Liver (tissue), 9 donors: ENCODE data around the gene ITGA7. TPM values are rescaled to one million over a fixed set of nuclear protein-coding genes. Genes with fewer than 3 reads are reported as not detected.

Experiments used
- DNase-seq: peaks from one replicate; pipeline ENCODE4 v3.0.0-alpha.2; 2017; ENCODE audit warnings: low spot score
- H3K27ac ChIP-seq, 2 donors: one replicate each; pipeline ENCODE4 v1.7.0; 2013; ENCODE audit warnings: inconsistent platforms in 2 of 2, low read length in 2 of 2, control low read depth in 1 of 2, low read depth in 1 of 2, mild to moderate bottlenecking in 1 of 2
- H3K27me3 ChIP-seq, 4 donors: one replicate each; pipeline versions ENCODE4 v1.6.1 to v1.7.0; 2013; ENCODE audit warnings: low read length in 3 of 4, inconsistent platforms in 1 of 4, mild to moderate bottlenecking in 1 of 4, moderate library complexity in 1 of 4; ENCODE audit not compliant: control insufficient read depth in 4 of 4, insufficient read depth in 4 of 4
- H3K36me3 ChIP-seq, 4 donors: one replicate each; pipeline versions ENCODE4 v1.6.1 to v1.7.0; 2013; ENCODE audit warnings: low read length in 3 of 4, mild to moderate bottlenecking in 3 of 4, low read depth in 1 of 4, moderate library complexity in 1 of 4; ENCODE audit not compliant: control insufficient read depth in 4 of 4, insufficient read depth in 3 of 4
- H3K4me1 ChIP-seq, 4 donors: one replicate each; pipeline versions ENCODE4 v1.6.1 to v1.7.0; 2013; ENCODE audit warnings: low read length in 3 of 4, mild to moderate bottlenecking in 3 of 4, moderate library complexity in 1 of 4; ENCODE audit not compliant: control insufficient read depth in 4 of 4, insufficient read depth in 4 of 4
- H3K4me3 ChIP-seq, 3 donors: one replicate each; pipeline versions ENCODE4 v1.6.1 to v1.7.0; 2013; ENCODE audit warnings: low read length in 3 of 3, control low read depth in 1 of 3, low read depth in 1 of 3, mild to moderate bottlenecking in 1 of 3
- H3K9ac ChIP-seq, 2 donors: one replicate each; pipeline ENCODE4 v1.7.0; 2013; ENCODE audit warnings: low read length in 2 of 2, mild to moderate bottlenecking in 2 of 2, moderate library complexity in 2 of 2, control low read depth in 1 of 2, low read depth in 1 of 2
- H3K9me3 ChIP-seq, 4 donors: one replicate each; pipeline versions ENCODE4 v1.6.1 to v1.7.0; 2013; ENCODE audit warnings: low read length in 3 of 4; ENCODE audit not compliant: control insufficient read depth in 4 of 4
- EGR1 ChIP-seq, 2 donors: IDR thresholded peaks; 2 replicates each; pipeline ENCODE4 v1.6.1; 2016 to 2018; ENCODE audit warnings: antibody characterized with exemption in 2 of 2, low read depth in 2 of 2
- FOXA1 ChIP-seq: IDR thresholded peaks from 2 replicates; pipeline ENCODE4 v1.6.1; 2016; ENCODE audit warnings: antibody characterized with exemption
- FOXA2 ChIP-seq: IDR thresholded peaks from 2 replicates; pipeline ENCODE4 v1.6.1; 2016; ENCODE audit warnings: antibody characterized with exemption
- GABPA ChIP-seq, 2 donors: IDR thresholded peaks in 1 of 2; conservative IDR thresholded peaks in 1 of 2; 2 replicates each; pipeline ENCODE4 v1.6.1; 2016; ENCODE audit warnings: antibody characterized with exemption in 2 of 2, mild to moderate bottlenecking in 1 of 2, moderate library complexity in 1 of 2
- HNF4A ChIP-seq, 2 donors: conservative IDR thresholded peaks; 2 replicates each; pipeline ENCODE4 v1.6.1; 2016; ENCODE audit warnings: antibody characterized with exemption in 2 of 2, mild to moderate bottlenecking in 2 of 2
- HNF4G ChIP-seq: IDR thresholded peaks from 2 replicates; pipeline ENCODE4 v1.6.1; 2016; ENCODE audit warnings: antibody characterized with exemption
- JUND ChIP-seq, 2 donors: IDR thresholded peaks; 2 replicates each; pipeline ENCODE4 v1.6.1; 2016; ENCODE audit warnings: antibody characterized with exemption in 2 of 2
- NR2F2 ChIP-seq: IDR thresholded peaks from 2 replicates; pipeline ENCODE4 v1.6.1; 2016; ENCODE audit warnings: antibody characterized with exemption
- RAD21 ChIP-seq, 2 donors: IDR thresholded peaks; 2 replicates each; pipeline ENCODE4 v1.6.1; 2016; ENCODE audit warnings: antibody characterized with exemption in 2 of 2, mild to moderate bottlenecking in 2 of 2
- SP1 ChIP-seq: IDR thresholded peaks from 2 replicates; pipeline ENCODE4 v1.6.1; 2018; ENCODE audit warnings: antibody characterized with exemption, mild to moderate bottlenecking
- TAF1 ChIP-seq: conservative IDR thresholded peaks from 2 replicates; pipeline ENCODE4 v1.6.1; 2016; ENCODE audit warnings: antibody characterized with exemption, mild to moderate bottlenecking
- YY1 ChIP-seq: IDR thresholded peaks from 2 replicates; pipeline ENCODE4 v1.6.1; 2016; ENCODE audit warnings: antibody characterized with exemption, mild to moderate bottlenecking
- WGBS: extraction: QIAGEN DNeasy Blood & Tissue Kit; methylation state at CpG from one replicate; pipeline ENCODE4 v1.1.7; 2013; 5-methylcytosine and 5-hydroxymethylcytosine counted together
- polyA plus RNA-seq, 2 donors: library from polyadenylated mRNA; stranded (reverse) in 1 of 2; unstranded in 1 of 2; fragments of 200-250 nt in 1 of 2; fragments of >200 nt in 1 of 2; fragmentation: Nextera tagmentation in 1 of 2; extraction: Ambion mirVana in 1 of 2; gene quantifications; one replicate each; pipeline versions ENCODE4 v1.2.1 to v1.2.3, GENCODE V29; 2013 to 2015
- total RNA-seq, 2 donors: library from RNA; depleted of rRNA; stranded (reverse); fragments of >200 nt; gene quantifications; one replicate each; pipeline ENCODE4 v1.2.3, GENCODE V29; 2014
- TF ChIP-seq, protein P1 (sequence below): fragments of 150-350 bp; IDR thresholded peaks from 2 replicates; pipeline ENCODE4 v1.5.1; 2017; ENCODE audit warnings: improper control_type of control experiment, low read depth, low read length; ENCODE audit not compliant: missing input control
- TF ChIP-seq, protein P2 (sequence below): IDR thresholded peaks from 2 replicates; pipeline ENCODE4 v1.6.1; 2016; ENCODE audit warnings: antibody characterized with exemption
- TF ChIP-seq, protein P3 (sequence below): IDR thresholded peaks from 2 replicates; pipeline ENCODE4 v1.6.1; 2016; ENCODE audit warnings: antibody characterized with exemption, mild to moderate bottlenecking
- TF ChIP-seq, protein P4 (sequence below): IDR thresholded peaks from 2 replicates; pipeline ENCODE4 v1.6.1; 2016; ENCODE audit warnings: antibody characterized with exemption
- donor health status: healthy.
- donor health status: healthy.
- donor health status: healthy.
- donor health status: healthy.
- donor health status: healthy.

ITGA7 gene
- total and polyA plus RNA-seq, 4 donors: 0.98 to 4.9 (median 3.3) TPM

DNA sequence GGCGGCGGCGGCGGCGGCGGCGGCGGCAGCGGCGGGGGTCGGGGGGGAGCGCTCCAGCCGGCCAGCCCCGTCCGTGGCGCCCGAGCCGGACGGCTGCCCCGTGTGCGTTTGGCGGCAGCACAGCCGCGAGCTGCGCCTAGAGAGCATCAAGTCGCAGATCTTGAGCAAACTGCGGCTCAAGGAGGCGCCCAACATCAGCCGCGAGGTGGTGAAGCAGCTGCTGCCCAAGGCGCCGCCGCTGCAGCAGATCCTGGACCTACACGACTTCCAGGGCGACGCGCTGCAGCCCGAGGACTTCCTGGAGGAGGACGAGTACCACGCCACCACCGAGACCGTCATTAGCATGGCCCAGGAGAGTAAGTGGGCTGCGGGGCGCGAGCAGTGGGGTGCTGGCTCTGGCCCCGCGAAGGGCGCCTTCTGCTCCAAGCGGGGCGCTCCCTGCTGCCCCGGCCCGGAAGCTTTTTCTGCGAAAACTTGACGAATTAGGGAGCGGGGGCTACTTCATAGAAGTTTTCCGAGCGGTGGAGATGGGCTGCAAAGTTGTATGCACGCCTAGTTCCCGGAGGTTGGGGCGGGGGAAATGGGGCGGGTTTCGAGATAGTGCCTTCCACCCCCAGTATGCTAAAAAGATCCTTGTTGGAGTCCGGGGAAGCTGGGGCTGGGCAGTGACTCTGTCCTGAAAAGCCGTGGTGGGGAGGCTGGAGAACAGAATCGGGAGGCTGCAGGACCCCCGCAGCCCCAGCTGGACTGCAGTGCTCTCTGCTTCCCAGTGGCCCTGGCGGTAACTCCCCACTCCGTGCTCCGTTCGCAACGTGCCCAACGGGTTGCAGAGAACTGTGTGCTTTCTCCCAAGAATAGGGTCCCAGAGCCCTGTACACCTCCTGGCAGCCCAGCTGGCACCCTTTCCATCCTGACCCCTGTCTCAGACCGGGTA lies 36.0 kb upstream of the ITGA7 start:
- no peaks in the 10 kb centered on the region for H3K9me3 ChIP-seq
- H3K4me1 ChIP-seq: peaks cover 0 to 9% (median 5%) of the 10 kb centered on the region in 4 donors
- no peak for DNase-seq
- H3K36me3 ChIP-seq: no peaks in the 10 kb centered on the region
- H3K27me3 ChIP-seq: peaks cover 0 to 5% (median 0%) of the 10 kb centered on the region in 4 donors
- peak overlapping the region; percentile 7 to 63 (median 35) for H3K4me3 ChIP-seq
- no peak overlapping the region for H3K9ac ChIP-seq
- WGBS: 5% methylated on average over 73 of the region's 73 CpGs
- no peak for TF ChIP-seq SP1
- TF ChIP-seq, protein P1, sequence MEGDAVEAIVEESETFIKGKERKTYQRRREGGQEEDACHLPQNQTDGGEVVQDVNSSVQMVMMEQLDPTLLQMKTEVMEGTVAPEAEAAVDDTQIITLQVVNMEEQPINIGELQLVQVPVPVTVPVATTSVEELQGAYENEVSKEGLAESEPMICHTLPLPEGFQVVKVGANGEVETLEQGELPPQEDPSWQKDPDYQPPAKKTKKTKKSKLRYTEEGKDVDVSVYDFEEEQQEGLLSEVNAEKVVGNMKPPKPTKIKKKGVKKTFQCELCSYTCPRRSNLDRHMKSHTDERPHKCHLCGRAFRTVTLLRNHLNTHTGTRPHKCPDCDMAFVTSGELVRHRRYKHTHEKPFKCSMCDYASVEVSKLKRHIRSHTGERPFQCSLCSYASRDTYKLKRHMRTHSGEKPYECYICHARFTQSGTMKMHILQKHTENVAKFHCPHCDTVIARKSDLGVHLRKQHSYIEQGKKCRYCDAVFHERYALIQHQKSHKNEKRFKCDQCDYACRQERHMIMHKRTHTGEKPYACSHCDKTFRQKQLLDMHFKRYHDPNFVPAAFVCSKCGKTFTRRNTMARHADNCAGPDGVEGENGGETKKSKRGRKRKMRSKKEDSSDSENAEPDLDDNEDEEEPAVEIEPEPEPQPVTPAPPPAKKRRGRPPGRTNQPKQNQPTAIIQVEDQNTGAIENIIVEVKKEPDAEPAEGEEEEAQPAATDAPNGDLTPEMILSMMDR: no peak
- TF ChIP-seq TAF1: no peak
- no peak for TF ChIP-seq HNF4G
- TF ChIP-seq HNF4A (conservative IDR thresholded peaks at IDR 0.05): no peak
- TF ChIP-seq, protein P2, sequence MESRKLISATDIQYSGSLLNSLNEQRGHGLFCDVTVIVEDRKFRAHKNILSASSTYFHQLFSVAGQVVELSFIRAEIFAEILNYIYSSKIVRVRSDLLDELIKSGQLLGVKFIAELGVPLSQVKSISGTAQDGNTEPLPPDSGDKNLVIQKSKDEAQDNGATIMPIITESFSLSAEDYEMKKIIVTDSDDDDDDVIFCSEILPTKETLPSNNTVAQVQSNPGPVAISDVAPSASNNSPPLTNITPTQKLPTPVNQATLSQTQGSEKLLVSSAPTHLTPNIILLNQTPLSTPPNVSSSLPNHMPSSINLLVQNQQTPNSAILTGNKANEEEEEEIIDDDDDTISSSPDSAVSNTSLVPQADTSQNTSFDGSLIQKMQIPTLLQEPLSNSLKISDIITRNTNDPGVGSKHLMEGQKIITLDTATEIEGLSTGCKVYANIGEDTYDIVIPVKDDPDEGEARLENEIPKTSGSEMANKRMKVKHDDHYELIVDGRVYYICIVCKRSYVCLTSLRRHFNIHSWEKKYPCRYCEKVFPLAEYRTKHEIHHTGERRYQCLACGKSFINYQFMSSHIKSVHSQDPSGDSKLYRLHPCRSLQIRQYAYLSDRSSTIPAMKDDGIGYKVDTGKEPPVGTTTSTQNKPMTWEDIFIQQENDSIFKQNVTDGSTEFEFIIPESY: no peak
- TF ChIP-seq EGR1 (IDR thresholded peaks at IDR 0.05; ENCODE audit: low read depth in 2 of 2): no peak
- no peak for TF ChIP-seq FOXA1
- no peak for TF ChIP-seq RAD21 (IDR thresholded peaks at IDR 0.05)
- peak overlapping the region in 1 of 2 donors; percentile 13 for H3K27ac ChIP-seq

DNA sequence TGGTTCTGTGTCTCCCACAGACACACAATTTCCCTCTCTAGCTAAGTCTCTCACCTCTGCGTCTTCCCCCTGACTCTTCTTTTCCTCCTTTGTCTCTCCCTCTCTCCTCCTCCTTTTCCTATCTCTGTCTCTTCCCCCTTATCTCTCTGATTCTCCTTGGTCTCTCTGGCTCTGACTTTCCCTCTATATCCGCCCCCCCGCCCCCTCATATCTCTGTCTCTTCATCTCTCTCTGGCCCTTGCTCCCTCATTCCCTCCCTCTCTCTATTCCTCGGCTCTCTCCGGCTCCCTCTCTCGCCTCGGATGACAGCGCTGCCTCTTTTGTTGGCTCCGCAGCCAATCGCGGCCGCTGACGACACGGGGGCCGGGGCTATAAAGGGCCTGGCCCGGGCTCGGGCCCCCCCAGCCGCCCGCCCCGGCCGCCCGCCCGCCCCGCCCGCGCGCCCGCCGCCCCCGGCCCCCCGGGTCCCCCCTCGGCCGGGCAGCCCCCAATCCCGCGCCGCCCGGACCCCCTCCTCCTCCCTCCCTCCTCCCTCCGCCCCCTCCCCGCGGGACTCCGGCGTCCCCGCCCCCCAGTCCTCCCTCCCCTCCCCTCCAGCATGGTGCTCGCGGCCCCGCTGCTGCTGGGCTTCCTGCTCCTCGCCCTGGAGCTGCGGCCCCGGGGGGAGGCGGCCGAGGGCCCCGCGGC lies 35.2 kb upstream of the ITGA7 start, which contains the start of gene GDF11:
Gene GDF11 (plus strand): TSS at position 404 of the 687 bp plus-strand sequence. CDS start 195 bp downstream, at position 599.
- 2% methylated on average over 48 of the region's 53 CpGs for WGBS
- TF ChIP-seq YY1: no peak
- TF ChIP-seq NR2F2: no peak
- no peak for TF ChIP-seq EGR1 (IDR thresholded peaks at IDR 0.05; ENCODE audit: low read depth in 2 of 2)
- TF ChIP-seq, protein P2: no peak
- no peak for TF ChIP-seq SP1
- no peak for TF ChIP-seq FOXA1
- TF ChIP-seq, protein P3, sequence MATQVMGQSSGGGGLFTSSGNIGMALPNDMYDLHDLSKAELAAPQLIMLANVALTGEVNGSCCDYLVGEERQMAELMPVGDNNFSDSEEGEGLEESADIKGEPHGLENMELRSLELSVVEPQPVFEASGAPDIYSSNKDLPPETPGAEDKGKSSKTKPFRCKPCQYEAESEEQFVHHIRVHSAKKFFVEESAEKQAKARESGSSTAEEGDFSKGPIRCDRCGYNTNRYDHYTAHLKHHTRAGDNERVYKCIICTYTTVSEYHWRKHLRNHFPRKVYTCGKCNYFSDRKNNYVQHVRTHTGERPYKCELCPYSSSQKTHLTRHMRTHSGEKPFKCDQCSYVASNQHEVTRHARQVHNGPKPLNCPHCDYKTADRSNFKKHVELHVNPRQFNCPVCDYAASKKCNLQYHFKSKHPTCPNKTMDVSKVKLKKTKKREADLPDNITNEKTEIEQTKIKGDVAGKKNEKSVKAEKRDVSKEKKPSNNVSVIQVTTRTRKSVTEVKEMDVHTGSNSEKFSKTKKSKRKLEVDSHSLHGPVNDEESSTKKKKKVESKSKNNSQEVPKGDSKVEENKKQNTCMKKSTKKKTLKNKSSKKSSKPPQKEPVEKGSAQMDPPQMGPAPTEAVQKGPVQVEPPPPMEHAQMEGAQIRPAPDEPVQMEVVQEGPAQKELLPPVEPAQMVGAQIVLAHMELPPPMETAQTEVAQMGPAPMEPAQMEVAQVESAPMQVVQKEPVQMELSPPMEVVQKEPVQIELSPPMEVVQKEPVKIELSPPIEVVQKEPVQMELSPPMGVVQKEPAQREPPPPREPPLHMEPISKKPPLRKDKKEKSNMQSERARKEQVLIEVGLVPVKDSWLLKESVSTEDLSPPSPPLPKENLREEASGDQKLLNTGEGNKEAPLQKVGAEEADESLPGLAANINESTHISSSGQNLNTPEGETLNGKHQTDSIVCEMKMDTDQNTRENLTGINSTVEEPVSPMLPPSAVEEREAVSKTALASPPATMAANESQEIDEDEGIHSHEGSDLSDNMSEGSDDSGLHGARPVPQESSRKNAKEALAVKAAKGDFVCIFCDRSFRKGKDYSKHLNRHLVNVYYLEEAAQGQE: no peak
- no peak for TF ChIP-seq TAF1
- no peak for TF ChIP-seq HNF4A (conservative IDR thresholded peaks at IDR 0.05)
- TF ChIP-seq GABPA (IDR thresholded peaks at IDR 0.05 in 1 of 2, conservative IDR thresholded peaks at IDR 0.05 in 1 of 2): no peak
- no peak for TF ChIP-seq JUND (IDR thresholded peaks at IDR 0.05)
- TF ChIP-seq, protein P1: no peak
- TF ChIP-seq, protein P4, sequence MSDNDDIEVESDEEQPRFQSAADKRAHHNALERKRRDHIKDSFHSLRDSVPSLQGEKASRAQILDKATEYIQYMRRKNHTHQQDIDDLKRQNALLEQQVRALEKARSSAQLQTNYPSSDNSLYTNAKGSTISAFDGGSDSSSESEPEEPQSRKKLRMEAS: no peak
- TF ChIP-seq FOXA2: no peak
- no peak for TF ChIP-seq HNF4G

More for the DNA sequence above, 35.2 kb upstream of the ITGA7 start, which contains the start of gene GDF11:
- no peaks in the 10 kb centered on the region for H3K36me3 ChIP-seq
- no peak within 1 kb of the TSS for H3K9ac ChIP-seq
- peaks cover 0 to 17% (median 11%) of the 10 kb centered on the region in 4 donors for H3K4me1 ChIP-seq
- H3K27me3 ChIP-seq: peaks cover 0 to 5% (median 0%) of the 10 kb centered on the region in 4 donors
- peak within 1 kb of the TSS; percentile 7 to 63 (median 35) for H3K4me3 ChIP-seq
- H3K27ac ChIP-seq: peak within 1 kb of the TSS in 1 of 2 donors; percentile 13
- H3K9me3 ChIP-seq: no peaks in the 10 kb centered on the region
- DNase-seq: peak; percentile 56
